ENCODE measurements around the gene LYPD6B. TPM values are rescaled to one million over a fixed set of nuclear protein-coding genes. Genes with fewer than 3 reads are reported as not detected.

The LYPD6B gene
- total and polyA plus RNA-seq, 2 donors (not counting 3 experiments of a cell fraction or from before 2014, with no cell fraction given): not detected

GRCh38 chr2:149002378-149002890 is 36.1 kb upstream of the LYPD6B start:
- no peak for DNase-seq (ENCODE audit: low read depth, low spot score)
- H3K36me3 ChIP-seq (ENCODE audit: control insufficient read depth in 2 of 2, extremely low read depth in 1 of 2, insufficient read depth in 2 of 2, low read length in 2 of 2): no peaks in the 10 kb centered on the region
- H3K9me1 ChIP-seq (replicated peaks; ENCODE audit: control insufficient read depth, extremely low read depth, insufficient read depth, low read length): no peaks in the 10 kb centered on the region
- H3K4me1 ChIP-seq (ENCODE audit: control insufficient read depth, extremely low read depth, insufficient read depth, low read length): no peaks in the 10 kb centered on the region
- no peaks in the 10 kb centered on the region for H4K20me1 ChIP-seq (replicated peaks; ENCODE audit: control insufficient read depth, extremely low read depth, insufficient read depth, low read length)
- no peaks in the 10 kb centered on the region for H3K79me2 ChIP-seq (ENCODE audit: control insufficient read depth, insufficient read depth, low read length)
- dilution Hi-C loops (cut with MboI; ENCODE audit: extremely low pct_ligation_motif_present, low sequenced_read_pairs): no loop called here
- no peak overlapping the region for H3K4me3 ChIP-seq (replicated peaks in 1 of 3; ENCODE audit: insufficient read depth in 1 of 3, low read depth in 1 of 3, low read length in 3 of 3)
- no peak overlapping the region for H3K4me2 ChIP-seq (ENCODE audit: insufficient read depth, low read length)
- no peak overlapping the region for H3K9ac ChIP-seq (replicated peaks; ENCODE audit: extremely low read depth, insufficient read depth, low read length)
- FAIRE-seq: no peak
- no peaks in the 10 kb centered on the region for H3K9me3 ChIP-seq (replicated peaks; ENCODE audit: control insufficient read depth, insufficient read depth, low read length)
- ChIA-PET CTCF (interaction anchor here (1.0 kb wide), 1 partner anchor 15 kb away, joined by 6 read pairs; no protein-coding TSS in a partner anchor), POLR2A (no interaction called here)
- H3K27ac ChIP-seq (ENCODE audit: insufficient read depth, low read depth, low read length): no peak overlapping the region
- peaks cover 0 to 7% of the 10 kb centered on the region in 2 experiments for H3K27me3 ChIP-seq (ENCODE audit: control insufficient read depth in 2 of 2, insufficient read depth in 2 of 2, low read length in 2 of 2)
- TF ChIP-seq GATA2 (IDR thresholded peaks at IDR 0.05; ENCODE audit: insufficient read depth, insufficient read length, low read depth, low read length): no peak
- TF ChIP-seq, protein P1, sequence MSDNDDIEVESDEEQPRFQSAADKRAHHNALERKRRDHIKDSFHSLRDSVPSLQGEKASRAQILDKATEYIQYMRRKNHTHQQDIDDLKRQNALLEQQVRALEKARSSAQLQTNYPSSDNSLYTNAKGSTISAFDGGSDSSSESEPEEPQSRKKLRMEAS (IDR thresholded peaks at IDR 0.05; ENCODE audit: insufficient read depth, insufficient read length): no peak
- no TSS peak for BruUV-seq (replicated peaks)
- intact Hi-C loops (cut with micrococcal nuclease): no loop called here
- no peak overlapping the region for H2AFZ ChIP-seq (ENCODE audit: low read depth, low read length)

- no peak for TF ChIP-seq FOS (IDR thresholded peaks at IDR 0.05; ENCODE audit: borderline replicate concordance, insufficient read depth, low read length)
- TF ChIP-seq, protein P1 (IDR thresholded peaks at IDR 0.05; ENCODE audit: insufficient read depth, insufficient read length): no peak
- TF ChIP-seq EZH2 (IDR thresholded peaks at IDR 0.05; ENCODE audit: borderline replicate concordance, low read depth, low read length, severe bottlenecking): no peak
- Histone ChIP-seq H3K36me3 (ENCODE audit: control insufficient read depth in 2 of 2, extremely low read depth in 1 of 2, insufficient read depth in 2 of 2, low read length in 2 of 2) (no peaks in the 10 kb centered on the region), H3K27me3 (ENCODE audit: control insufficient read depth in 2 of 2, insufficient read depth in 2 of 2, low read length in 2 of 2) (peaks cover 0 to 7% of the 10 kb centered on the region in 2 experiments), H3K9me1 (replicated peaks; ENCODE audit: control insufficient read depth, extremely low read depth, insufficient read depth, low read length) (no peaks in the 10 kb centered on the region), H3K9ac (replicated peaks; ENCODE audit: extremely low read depth, insufficient read depth, low read length) (no peak overlapping the region), H3K9me3 (replicated peaks; ENCODE audit: control insufficient read depth, insufficient read depth, low read length) (no peaks in the 10 kb centered on the region), H2AFZ (ENCODE audit: low read depth, low read length) (no peak overlapping the region), H3K27ac (ENCODE audit: insufficient read depth, low read depth, low read length) (no peak overlapping the region), H3K79me2 (ENCODE audit: control insufficient read depth, insufficient read depth, low read length) (no peaks in the 10 kb centered on the region), H4K20me1 (replicated peaks; ENCODE audit: control insufficient read depth, extremely low read depth, insufficient read depth, low read length) (no peaks in the 10 kb centered on the region), H3K4me2 (ENCODE audit: insufficient read depth, low read length) (no peak overlapping the region), H3K4me3 (replicated peaks in 1 of 3; ENCODE audit: insufficient read depth in 1 of 3, low read depth in 1 of 3, low read length in 3 of 3) (no peak overlapping the region), H3K4me1 (ENCODE audit: control insufficient read depth, extremely low read depth, insufficient read depth, low read length) (no peaks in the 10 kb centered on the region)
- ChIA-PET CTCF (no interaction called here), POLR2A (no interaction called here)
- FAIRE-seq (no peak), DNase-seq (ENCODE audit: low read depth, low spot score) (no peak)
- dilution Hi-C loops (cut with MboI; ENCODE audit: extremely low pct_ligation_motif_present, low sequenced_read_pairs) (no loop called here), intact Hi-C loops (cut with micrococcal nuclease) (no loop called here)
- no TSS peak for BruUV-seq (replicated peaks)
These were observed 35.4 kb upstream of the LYPD6B start for GRCh38 chr2:149002891-149003740.

All from endothelial cell of umbilical vein (primary cell).